ENCODE results near the gene PRR5L.

- TF ChIP-seq CTCF (IDR thresholded peaks at IDR 0.05; ENCODE audit: insufficient read depth, low read length, poor library complexity, severe bottlenecking) = no peak
- TF ChIP-seq EZH2phosphoT487 (conservative IDR thresholded peaks at IDR 0.05; ENCODE audit: low read length) = no peak
Observed at GRCh38 chr11:36317992-36318391, 21.9 kb downstream of the PRR5L start.

Data from SU-DHL-6 (cell line).